MG63 (cell line): Measurements from ENCODE around the gene PAK3. TPM values are rescaled to one million over a fixed set of nuclear protein-coding genes. Genes with fewer than 3 reads are reported as not detected.

ENCODE experiments used
- DNase-seq: peaks from one replicate; pipeline ENCODE4 v3.0.0-alpha.2; 2020
- H3K27me3 ChIP-seq: fragments of 250-450 bp; sonication (Bioruptor Pico); 2 replicates; pipeline ENCODE4 v1.5.1; 2020; ENCODE audit warnings: mild to moderate bottlenecking, moderate library complexity
- H3K36me3 ChIP-seq: fragments of 250-450 bp; sonication (Bioruptor Pico); 2 replicates; pipeline ENCODE4 v1.5.1; 2020; ENCODE audit warnings: mild to moderate bottlenecking, moderate library complexity
- H3K4me3 ChIP-seq: fragments of 250-450 bp; sonication (Bioruptor Pico); 2 replicates; pipeline ENCODE4 v1.5.1; 2020; ENCODE audit warnings: mild to moderate bottlenecking, moderate library complexity
- H3K9me3 ChIP-seq: fragments of 250-450 bp; sonication (Bioruptor Pico); 2 replicates; pipeline ENCODE4 v1.5.1; 2020; ENCODE audit warnings: mild to moderate bottlenecking, moderate library complexity
- total RNA-seq: library from RNA; depleted of rRNA; stranded (reverse); fragments of >200 nt; shearing (Covaris generic); gene quantifications from 2 replicates; pipeline ENCODE4 v1.2.3, GENCODE V29; 2014; ENCODE audit warnings: low replicate concordance

Gene PAK3
- total RNA-seq, 1 experiment from 2014 or later = not detected

- no peak for DNase-seq
- Histone ChIP-seq H3K27me3 (no peaks in the 10 kb centered on the region), H3K4me3 (no peak overlapping the region), H3K36me3 (no peaks in the 10 kb centered on the region), H3K9me3 (no peaks in the 10 kb centered on the region)
Measured at GRCh38 chrX:111182997-111183396, 87.0 kb downstream of the PAK3 start.

GRCh38 chrX:111191598-111191997, 95.6 kb downstream of the PAK3 start:
- no peaks in the 10 kb centered on the region for H3K27me3 ChIP-seq
- no peak overlapping the region for H3K4me3 ChIP-seq
- no peaks in the 10 kb centered on the region for H3K9me3 ChIP-seq
- no peaks in the 10 kb centered on the region for H3K36me3 ChIP-seq
- no peak for DNase-seq

GRCh38 chrX:111199505-111199904, 103.5 kb downstream of the PAK3 start:
- no peak for DNase-seq
- Histone ChIP-seq H3K4me3 (no peak overlapping the region), H3K36me3 (no peaks in the 10 kb centered on the region), H3K9me3 (no peaks in the 10 kb centered on the region), H3K27me3 (no peaks in the 10 kb centered on the region; the same call in 1 of the 2 replicates)

- Histone ChIP-seq H3K9me3 (no peaks in the 10 kb centered on the region), H3K4me3 (no peak overlapping the region), H3K27me3 (no peaks in the 10 kb centered on the region; the same call in 1 of the 2 replicates), H3K36me3 (no peaks in the 10 kb centered on the region)
- no peak for DNase-seq
Measured at GRCh38 chrX:111200327-111200726, 104.3 kb downstream of the PAK3 start.

- Histone ChIP-seq H3K27me3 (no peaks in the 10 kb centered on the region), H3K4me3 (no peak overlapping the region), H3K9me3 (no peaks in the 10 kb centered on the region), H3K36me3 (no peaks in the 10 kb centered on the region)
- no peak for DNase-seq
Measured at GRCh38 chrX:111207851-111208250, 111.9 kb downstream of the PAK3 start.

- Histone ChIP-seq H3K9me3 (no peaks in the 10 kb centered on the region), H3K36me3 (no peaks in the 10 kb centered on the region), H3K4me3 (no peak overlapping the region), H3K27me3 (no peaks in the 10 kb centered on the region)
- no peak for DNase-seq
Measured at GRCh38 chrX:111216293-111216801, 120.4 kb downstream of the PAK3 start.

GRCh38 chrX:111244235-111244750, 148.3 kb downstream of the PAK3 start:
- no peaks in the 10 kb centered on the region for H3K36me3 ChIP-seq
- H3K27me3 ChIP-seq = no peaks in the 10 kb centered on the region
- H3K9me3 ChIP-seq = no peaks in the 10 kb centered on the region
- no peak for DNase-seq
- no peak overlapping the region for H3K4me3 ChIP-seq

GRCh38 chrX:111254896-111255693, 159.1 kb downstream of the PAK3 start:
- DNase-seq = no peak
- Histone ChIP-seq H3K27me3 (no peaks in the 10 kb centered on the region), H3K36me3 (no peaks in the 10 kb centered on the region), H3K9me3 (no peaks in the 10 kb centered on the region), H3K4me3 (no peak overlapping the region)

GRCh38 chrX:111257733-111258132, 161.7 kb downstream of the PAK3 start:
- Histone ChIP-seq H3K27me3 (no peaks in the 10 kb centered on the region), H3K4me3 (no peak overlapping the region)
- DNase-seq = no peak

GRCh38 chrX:111259559-111259958, 163.6 kb downstream of the PAK3 start:
- no peak for DNase-seq
- no peaks in the 10 kb centered on the region for H3K9me3 ChIP-seq
- H3K27me3 ChIP-seq = no peaks in the 10 kb centered on the region
- H3K36me3 ChIP-seq = no peaks in the 10 kb centered on the region
- no peak overlapping the region for H3K4me3 ChIP-seq

More at GRCh38 chrX:111257733-111258132, 161.7 kb downstream of the PAK3 start:
- H3K9me3 ChIP-seq = no peaks in the 10 kb centered on the region
- no peaks in the 10 kb centered on the region for H3K36me3 ChIP-seq

- DNase-seq = no peak
- Histone ChIP-seq H3K36me3 (no peaks in the 10 kb centered on the region), H3K9me3 (no peaks in the 10 kb centered on the region), H3K4me3 (no peak overlapping the region), H3K27me3 (no peaks in the 10 kb centered on the region)
Measured at GRCh38 chrX:111260451-111260850, 164.5 kb downstream of the PAK3 start.

GRCh38 chrX:111262086-111262485, 166.1 kb downstream of the PAK3 start:
- no peaks in the 10 kb centered on the region for H3K36me3 ChIP-seq
- no peak for DNase-seq
- no peaks in the 10 kb centered on the region for H3K9me3 ChIP-seq
- H3K27me3 ChIP-seq = no peaks in the 10 kb centered on the region
- H3K4me3 ChIP-seq = no peak overlapping the region

GRCh38 chrX:111264385-111264784, 168.4 kb downstream of the PAK3 start:
- Histone ChIP-seq H3K36me3 (no peaks in the 10 kb centered on the region), H3K9me3 (no peaks in the 10 kb centered on the region), H3K4me3 (no peak overlapping the region), H3K27me3 (no peaks in the 10 kb centered on the region)
- DNase-seq = no peak

- no peak overlapping the region for H3K4me3 ChIP-seq
- H3K9me3 ChIP-seq = no peaks in the 10 kb centered on the region
- no peaks in the 10 kb centered on the region for H3K36me3 ChIP-seq
- no peak for DNase-seq
- H3K27me3 ChIP-seq = no peaks in the 10 kb centered on the region
Measured at GRCh38 chrX:111265486-111265885, 169.5 kb downstream of the PAK3 start.

- no peak for DNase-seq
- no peaks in the 10 kb centered on the region for H3K9me3 ChIP-seq
- H3K27me3 ChIP-seq = no peaks in the 10 kb centered on the region
- no peaks in the 10 kb centered on the region for H3K36me3 ChIP-seq
- H3K4me3 ChIP-seq = no peak overlapping the region
Measured at GRCh38 chrX:111268506-111268905, 172.5 kb downstream of the PAK3 start.

GRCh38 chrX:111270339-111270738, 174.3 kb downstream of the PAK3 start, which contains the start of gene CAPN6:
TSS of gene CAPN6 (minus strand) at chrX:111270483. CDS start at chrX:111263936, 6,547 bp downstream.
- Histone ChIP-seq H3K4me3 (no peak within 1 kb of the TSS), H3K27me3 (no peaks in the 10 kb centered on the region), H3K9me3 (no peaks in the 10 kb centered on the region), H3K36me3 (no peaks in the 10 kb centered on the region)
- no peak for DNase-seq
